Measurements from ENCODE around the gene PDE4D.
"Not testable (repeated sequence)": the region's sequence is repeated elsewhere in the genome, so short reads cannot be mapped to it uniquely, and the experiment has no call there.

The PDE4D gene

GRCh38 chr5:59407967-59408366 lies 485.6 kb downstream of the PDE4D start:
- no peak for TF ChIP-seq CTCF (IDR thresholded peaks at IDR 0.05; ENCODE audit: insufficient read depth, low read length, poor library complexity, severe bottlenecking)
- H3K27me3 ChIP-seq (replicated peaks; ENCODE audit: control insufficient read depth, insufficient read depth, low read length) = no peaks in the 10 kb centered on the region
- no peak for DNase-seq (ENCODE audit: extremely low read depth, insufficient read length)
- H3K4me3 ChIP-seq (replicated peaks; ENCODE audit: low read depth, low read length) = no peak overlapping the region
- no peaks in the 10 kb centered on the region for H3K36me3 ChIP-seq (ENCODE audit: control insufficient read depth, insufficient read depth, low read length)

DNA sequence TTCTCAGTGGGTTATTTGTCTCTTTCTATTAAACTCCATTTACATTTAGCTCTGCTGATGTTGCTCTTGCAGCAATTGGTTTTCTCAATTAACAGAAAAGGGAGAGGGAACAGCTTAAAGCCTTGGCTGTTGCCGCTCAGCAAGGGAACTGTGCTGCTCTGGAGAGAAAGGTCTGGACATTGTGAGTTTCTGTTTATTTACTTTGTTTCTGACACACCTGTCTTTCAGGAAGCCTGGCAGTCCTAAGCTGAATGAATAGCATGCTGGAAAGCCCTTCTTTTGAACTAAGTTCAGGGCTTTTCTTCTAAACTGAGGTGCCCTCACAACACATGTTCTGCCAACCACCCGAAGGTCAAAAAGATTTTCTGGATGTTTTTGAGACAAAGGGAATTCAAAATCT lies 491.9 kb downstream of the PDE4D start:
- TF ChIP-seq CTCF (IDR thresholded peaks at IDR 0.05; ENCODE audit: insufficient read depth, low read length, poor library complexity, severe bottlenecking) = no peak
- Histone ChIP-seq H3K27me3 (replicated peaks; ENCODE audit: control insufficient read depth, insufficient read depth, low read length) (no peaks in the 10 kb centered on the region), H3K36me3 (ENCODE audit: control insufficient read depth, insufficient read depth, low read length) (no peaks in the 10 kb centered on the region), H3K4me3 (replicated peaks; ENCODE audit: low read depth, low read length) (no peak overlapping the region)
- DNase-seq (ENCODE audit: extremely low read depth, insufficient read length) = no peak

- not testable (repeated sequence) for DNase-seq (ENCODE audit: extremely low read depth, insufficient read length); H3K36me3 ChIP-seq (ENCODE audit: control insufficient read depth, insufficient read depth, low read length); H3K27me3 ChIP-seq (replicated peaks; ENCODE audit: control insufficient read depth, insufficient read depth, low read length); H3K4me3 ChIP-seq (replicated peaks; ENCODE audit: low read depth, low read length)
These were observed 498.6 kb downstream of the PDE4D start for GRCh38 chr5:59394956-59395355.

- DNase-seq (ENCODE audit: extremely low read depth, insufficient read length) = no peak
- H3K36me3 ChIP-seq (ENCODE audit: control insufficient read depth, insufficient read depth, low read length) = no peaks in the 10 kb centered on the region
- no peaks in the 10 kb centered on the region for H3K27me3 ChIP-seq (replicated peaks; ENCODE audit: control insufficient read depth, insufficient read depth, low read length)
- TF ChIP-seq CTCF (IDR thresholded peaks at IDR 0.05; ENCODE audit: insufficient read depth, low read length, poor library complexity, severe bottlenecking) = no peak
- no peak overlapping the region for H3K4me3 ChIP-seq (replicated peaks; ENCODE audit: low read depth, low read length)
These were observed 499.7 kb downstream of the PDE4D start for GRCh38 chr5:59393585-59394420.

GRCh38 chr5:59391576-59391975 lies 501.9 kb downstream of the PDE4D start:
- no peak overlapping the region for H3K4me3 ChIP-seq (replicated peaks; ENCODE audit: low read depth, low read length)
- TF ChIP-seq CTCF (IDR thresholded peaks at IDR 0.05; ENCODE audit: insufficient read depth, low read length, poor library complexity, severe bottlenecking) = no peak
- H3K36me3 ChIP-seq (ENCODE audit: control insufficient read depth, insufficient read depth, low read length) = no peaks in the 10 kb centered on the region
- DNase-seq (ENCODE audit: extremely low read depth, insufficient read length) = no peak
- H3K27me3 ChIP-seq (replicated peaks; ENCODE audit: control insufficient read depth, insufficient read depth, low read length) = no peaks in the 10 kb centered on the region

- Histone ChIP-seq H3K27me3 (replicated peaks; ENCODE audit: control insufficient read depth, insufficient read depth, low read length) (no peaks in the 10 kb centered on the region), H3K4me3 (replicated peaks; ENCODE audit: low read depth, low read length) (no peak overlapping the region), H3K36me3 (ENCODE audit: control insufficient read depth, insufficient read depth, low read length) (no peaks in the 10 kb centered on the region)
- DNase-seq (ENCODE audit: extremely low read depth, insufficient read length) = no peak
- no peak for TF ChIP-seq CTCF (IDR thresholded peaks at IDR 0.05; ENCODE audit: insufficient read depth, low read length, poor library complexity, severe bottlenecking)
These were observed 502.5 kb downstream of the PDE4D start for GRCh38 chr5:59390989-59391388.
